KG1 (cell line): ENCODE measurements around the gene OBP2B.
A peak's percentile ranks its signal among the peaks of the same experiment; 100 is the strongest.

Experiments
- DNase-seq: peaks from one replicate; lab custom pipeline; 2025; lab: John Stamatoyannopoulos, UW

OBP2B gene

DNA sequence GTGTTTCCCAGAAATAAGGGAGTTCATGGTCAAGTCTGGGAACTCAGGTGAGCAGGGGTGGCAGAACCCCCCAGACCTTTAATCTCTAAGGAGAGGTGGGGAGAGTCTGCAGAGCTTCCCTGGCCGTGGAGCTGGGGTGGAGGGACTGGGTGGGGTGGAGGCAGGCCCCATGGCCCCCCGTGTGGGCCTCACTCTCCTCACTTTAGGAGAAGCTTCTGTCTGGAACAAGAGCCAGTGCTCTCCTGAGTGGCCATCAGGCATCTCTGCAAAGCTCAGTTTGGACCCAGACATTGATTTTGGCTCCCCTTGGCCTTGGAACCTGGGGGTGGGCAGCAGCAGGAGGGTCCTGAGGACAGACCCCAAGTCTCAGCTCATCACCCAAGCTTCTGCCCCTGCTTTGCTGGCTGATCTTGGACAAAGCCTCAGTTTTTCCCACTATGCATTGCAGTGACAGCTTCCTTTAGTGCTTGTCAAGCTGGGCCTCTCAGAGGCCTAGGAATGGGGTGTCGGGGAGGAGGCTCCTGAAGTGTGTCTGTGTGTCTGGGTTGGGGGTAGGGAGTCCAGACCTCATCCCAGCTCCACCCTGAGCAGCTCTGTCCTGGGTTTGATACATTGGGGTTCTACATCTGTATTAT lies 41.8 kb downstream of the OBP2B start:
- DNase-seq = no peak

DNA sequence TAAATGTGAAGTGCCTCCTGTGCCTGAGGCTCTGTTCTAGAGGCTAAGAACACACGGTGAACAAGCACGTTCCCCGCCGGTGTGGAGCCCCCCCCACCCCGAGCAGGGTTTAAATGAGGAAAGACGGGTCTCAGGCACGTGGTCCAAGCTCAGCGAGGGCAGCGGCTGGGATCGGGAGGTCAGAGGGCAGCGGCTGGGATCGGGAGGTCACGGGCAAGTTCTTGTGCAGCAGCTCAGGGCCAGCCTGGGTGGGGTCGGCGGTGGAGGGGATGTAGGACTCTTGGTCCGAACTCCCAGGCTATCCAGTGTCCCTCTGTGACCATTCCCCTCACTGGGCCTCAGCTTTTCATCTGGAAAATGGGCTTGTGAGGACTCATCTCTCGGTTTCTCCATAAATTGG lies 42.7 kb downstream of the OBP2B start:
- DNase-seq = no peak

GRCh38 chr9:133165452-133165730 lies 43.7 kb downstream of the OBP2B start:
- no peak for DNase-seq

DNA sequence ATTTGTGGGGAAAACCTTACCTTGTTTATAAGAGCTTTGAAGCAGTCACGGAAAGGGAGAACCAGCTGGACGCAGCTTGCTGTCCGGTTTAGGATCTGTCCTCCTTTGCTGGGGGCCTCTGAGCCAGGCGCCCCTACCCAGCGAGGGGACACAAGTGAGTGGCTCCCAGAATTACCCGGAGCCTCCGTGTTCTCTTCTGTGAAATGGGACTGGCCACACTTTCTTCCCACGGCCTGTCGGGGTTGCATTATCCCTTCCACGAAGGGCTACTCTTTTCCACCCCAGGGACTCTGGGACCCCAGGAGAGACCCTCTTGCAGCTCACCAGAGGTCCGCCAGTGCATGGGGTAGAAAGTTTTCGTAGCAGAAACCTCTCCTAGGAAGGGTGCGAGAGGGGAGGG lies 44.9 kb downstream of the OBP2B start:
- DNase-seq = no peak

GRCh38 chr9:133163504-133164172 lies 45.4 kb downstream of the OBP2B start, which contains the start of gene GBGT1:
Gene GBGT1 (minus strand): TSS chr9:133163914. CDS start chr9:133162412, 1,502 bp downstream.
- DNase-seq = peak; percentile 59

DNA sequence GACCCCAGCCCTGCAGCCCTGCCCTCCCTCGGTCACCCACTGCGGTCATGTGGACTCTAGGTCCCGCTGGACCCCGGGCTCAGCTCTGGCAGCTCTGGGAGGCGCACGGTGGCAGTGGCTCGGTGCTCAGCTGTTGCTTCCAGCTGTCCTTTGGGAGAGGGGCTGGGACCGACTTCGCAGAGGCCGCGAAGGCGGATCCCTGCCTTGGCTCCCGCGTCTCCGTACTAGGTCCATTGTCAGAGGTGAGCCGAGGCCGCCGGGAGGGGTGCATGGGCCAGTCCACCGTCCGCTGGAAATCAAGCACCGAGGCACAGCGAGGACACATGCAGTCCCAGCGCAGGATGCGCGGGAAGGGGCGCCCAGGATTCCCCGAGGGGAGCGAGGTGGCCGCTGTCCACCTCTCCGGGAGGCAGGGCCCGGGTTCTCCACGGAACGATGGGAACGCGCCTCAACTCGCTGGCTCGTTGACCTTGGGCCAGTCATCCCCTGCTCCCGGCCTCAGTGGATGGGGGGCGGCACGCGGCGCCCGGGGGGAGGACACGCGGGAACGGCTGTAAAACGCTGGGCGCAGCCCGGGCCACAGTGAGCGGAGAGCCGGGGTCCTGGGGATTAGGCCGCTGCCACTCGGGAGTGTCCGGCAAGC lies 46.1 kb downstream of the OBP2B start:
- DNase-seq = no peak

GRCh38 chr9:133161547-133161950 lies 47.5 kb downstream of the OBP2B start:
- DNase-seq = no peak

DNA sequence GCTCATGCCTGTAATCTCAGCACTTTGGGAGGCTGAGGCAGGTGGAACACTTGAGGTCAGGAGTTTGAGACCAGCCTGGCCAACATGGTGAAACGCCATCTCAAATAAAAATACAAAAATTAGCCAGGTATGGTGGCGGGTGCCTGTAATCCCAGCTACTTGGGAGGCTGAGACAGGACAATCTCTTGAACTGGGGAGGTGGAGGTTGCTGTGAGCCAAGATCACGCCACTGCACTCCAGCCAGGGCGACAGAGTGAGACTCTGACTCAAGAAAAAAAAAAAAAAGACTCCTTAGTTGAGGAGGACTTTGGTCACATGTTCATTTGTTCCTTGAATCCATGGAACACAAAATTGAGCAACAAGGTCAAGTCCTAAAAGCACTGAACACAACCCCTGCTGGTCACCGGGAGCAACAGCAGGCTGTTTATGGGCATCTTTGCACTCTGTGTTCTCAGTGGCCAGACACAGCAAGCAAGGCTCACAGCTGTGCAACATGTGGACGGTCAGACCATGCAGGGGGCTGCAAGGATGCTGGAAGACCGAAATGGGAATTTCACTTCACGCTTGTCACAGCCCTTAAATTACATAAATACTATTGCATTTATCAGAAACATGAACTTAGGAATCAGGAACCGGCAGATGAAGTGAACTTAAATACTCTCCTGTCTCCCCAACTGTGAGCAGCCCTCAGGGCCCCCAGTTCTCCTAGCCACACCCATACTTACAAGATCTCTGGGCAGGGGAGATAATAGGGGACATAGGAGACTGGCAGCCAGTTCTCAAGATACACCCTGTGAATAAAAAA lies 48.1 kb downstream of the OBP2B start:
- DNase-seq = peak; percentile 33

DNA sequence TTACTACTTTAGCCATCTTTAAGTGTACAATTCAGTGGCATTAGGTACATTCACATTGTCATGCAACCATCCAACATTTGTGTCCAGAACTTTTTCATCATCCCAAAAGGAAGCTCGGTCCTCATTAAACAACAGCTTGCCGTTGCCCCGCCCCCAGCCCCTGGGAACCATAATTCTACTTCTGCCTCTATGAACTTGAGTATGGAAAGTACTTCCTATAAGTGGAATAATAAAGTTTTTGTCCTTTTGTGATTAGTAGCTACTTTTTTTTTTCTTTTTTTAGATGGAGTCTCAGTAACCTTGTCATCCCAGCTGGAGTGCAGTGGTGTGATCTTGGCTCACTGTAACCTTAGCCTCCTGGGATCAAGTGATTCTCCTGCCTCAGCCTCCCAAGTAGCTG lies 50.4 kb downstream of the OBP2B start:
- no peak for DNase-seq
